GM19452 (cell line): ENCODE measurements around the gene PARPBP.
"Not testable (repeated sequence)": the region's sequence is repeated elsewhere in the genome, so short reads cannot be mapped to it uniquely, and the experiment has no call there.

Experiments used
- ATAC-seq: cut with Tn5 transposase; IDR thresholded peaks from one replicate; pipeline ENCODE4 v1.9.1; 2021; ENCODE audit not compliant: unreplicated experiment

The PARPBP gene

GRCh38 chr12:102119674-102120563 is at the start of gene PARPBP, which contains the start of gene NUP37:
PARPBP (plus strand) TSS chr12:102120183; CDS start chr12:102123889, 3,706 bp downstream.
NUP37 (minus strand) TSS chr12:102120114; CDS start chr12:102118518, 1,596 bp downstream.
- ATAC-seq = peak; percentile 95

DNA sequence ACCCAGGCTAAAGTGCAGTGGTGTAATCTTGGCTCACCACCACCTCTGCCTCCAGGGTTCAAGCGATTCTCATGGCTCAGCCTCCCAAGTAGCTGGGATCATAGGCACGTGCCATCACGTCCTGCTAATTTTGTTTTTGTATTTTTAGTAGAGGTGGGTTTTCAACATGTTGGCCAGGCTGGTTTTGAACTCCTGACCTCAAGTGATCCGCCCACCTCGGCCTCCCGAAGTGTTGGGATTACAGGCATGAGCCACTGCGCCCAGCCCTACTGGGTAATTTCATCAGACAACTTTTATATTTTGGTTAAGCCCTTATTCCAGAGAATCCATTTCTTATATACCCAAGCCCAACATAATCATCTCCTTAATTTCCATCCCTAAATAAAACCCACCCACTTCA is 47.9 kb upstream of the PARPBP start:
- not testable (repeated sequence) for ATAC-seq

DNA sequence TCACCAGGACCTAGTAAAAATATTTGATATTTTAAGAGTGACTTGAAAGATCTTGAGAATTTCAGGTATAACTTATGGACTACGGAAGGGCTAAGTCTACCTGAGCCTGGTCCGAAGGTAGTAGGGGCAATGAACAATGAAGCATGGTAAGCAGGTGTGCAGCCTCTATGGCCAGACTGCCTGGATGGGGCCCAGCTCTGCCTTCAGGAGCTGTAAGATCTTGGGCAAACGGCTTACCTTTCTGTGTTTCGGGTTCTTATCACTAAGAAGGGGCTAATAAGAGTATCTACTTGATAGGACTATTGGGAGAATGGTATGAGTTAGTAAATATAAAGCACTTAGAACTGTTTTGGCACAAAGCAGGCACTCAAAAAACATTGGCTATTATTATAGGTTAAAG is 39.1 kb upstream of the PARPBP start:
- ATAC-seq = no peak

GRCh38 chr12:102089228-102089835 is 30.7 kb upstream of the PARPBP start:
- not testable (repeated sequence) for ATAC-seq

DNA sequence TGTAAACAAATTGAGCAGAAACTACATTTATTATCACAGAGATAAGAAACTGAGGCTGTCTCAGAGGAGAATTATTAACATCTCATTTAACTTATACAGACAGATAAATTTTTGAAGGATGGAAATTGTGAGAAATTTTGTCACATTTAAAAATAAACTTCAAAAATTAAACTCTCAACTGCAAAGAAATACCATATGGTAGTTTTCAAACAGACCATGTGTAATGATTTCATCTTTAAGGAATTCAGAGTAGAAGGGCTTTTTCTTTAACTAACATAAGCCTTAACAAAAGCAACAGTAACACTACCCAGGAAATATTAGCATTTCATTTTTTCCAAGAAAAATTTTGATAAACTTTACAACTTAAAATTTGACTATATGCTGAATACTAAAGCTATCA is 26.7 kb upstream of the PARPBP start:
- ATAC-seq = no peak

DNA sequence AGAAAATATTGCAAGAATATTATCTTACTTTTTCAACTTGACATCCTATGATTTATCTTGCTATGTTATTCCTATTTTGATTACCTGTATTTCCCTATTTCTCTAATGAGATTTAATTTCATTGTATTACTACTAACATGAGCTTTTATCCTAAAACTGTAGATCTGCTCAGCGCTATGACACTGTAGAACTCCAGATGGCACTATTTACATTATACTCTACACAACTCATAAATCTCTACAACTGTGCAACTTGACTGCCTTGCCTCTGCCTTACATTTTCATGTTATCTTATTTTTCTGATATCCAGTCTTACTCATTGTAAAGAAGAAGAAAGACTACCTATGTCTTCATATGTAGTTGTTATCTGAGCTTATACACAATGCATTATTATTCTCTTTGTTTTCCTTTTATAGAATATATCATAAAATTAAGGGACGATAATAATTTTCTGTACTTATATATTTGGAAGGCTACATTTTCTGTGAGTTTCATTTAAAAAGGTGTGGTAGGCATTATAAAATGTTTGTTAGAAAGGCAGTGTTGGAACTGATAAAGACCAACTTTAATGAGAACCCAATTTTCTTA is 24.2 kb upstream of the PARPBP start:
- no peak for ATAC-seq

GRCh38 chr12:102096855-102097254 is 23.1 kb upstream of the PARPBP start:
- ATAC-seq = no peak

- no peak for ATAC-seq
These were observed 13.1 kb upstream of the PARPBP start for GRCh38 chr12:102106905-102107304.

DNA sequence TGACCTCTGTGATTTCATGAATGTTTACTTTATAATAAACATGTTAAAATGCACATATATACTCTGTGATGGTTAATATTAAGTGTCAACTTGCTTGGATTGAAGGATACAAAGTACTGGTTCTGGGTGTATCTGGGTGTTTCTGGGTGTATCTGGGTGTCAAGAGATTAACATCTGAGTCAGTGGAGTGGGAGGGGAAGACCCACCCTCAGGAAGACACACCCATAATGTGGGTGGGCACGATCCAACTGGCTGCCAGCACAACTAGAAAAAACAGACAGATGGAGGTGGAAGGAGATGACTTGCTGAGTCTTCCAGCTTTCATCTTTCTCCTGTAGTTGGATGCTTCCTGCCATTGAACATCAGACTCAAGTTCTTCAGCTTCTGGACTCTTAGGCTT is 12.0 kb upstream of the PARPBP start:
- ATAC-seq = no peak

DNA sequence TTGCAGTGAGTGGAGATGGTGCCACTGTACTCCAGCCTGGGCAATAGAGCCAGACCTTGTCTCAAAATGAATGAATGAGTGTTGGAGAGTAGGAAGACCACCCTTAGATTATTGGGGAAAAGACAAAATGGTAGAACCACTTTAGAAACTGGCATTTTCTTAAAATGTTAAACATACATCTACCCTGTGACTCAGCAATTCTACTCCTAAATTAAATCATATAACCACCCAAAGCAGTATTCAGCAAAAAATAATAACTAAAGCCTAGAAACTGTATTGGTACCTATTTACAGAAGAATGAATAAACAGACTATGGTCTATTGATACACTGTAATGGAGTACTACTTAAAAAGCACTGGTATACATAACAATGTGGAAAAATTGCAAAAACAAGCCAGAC is 9.2 kb upstream of the PARPBP start:
- no peak for ATAC-seq

GRCh38 chr12:102114212-102114611 is 5.8 kb upstream of the PARPBP start:
- ATAC-seq = no peak

DNA sequence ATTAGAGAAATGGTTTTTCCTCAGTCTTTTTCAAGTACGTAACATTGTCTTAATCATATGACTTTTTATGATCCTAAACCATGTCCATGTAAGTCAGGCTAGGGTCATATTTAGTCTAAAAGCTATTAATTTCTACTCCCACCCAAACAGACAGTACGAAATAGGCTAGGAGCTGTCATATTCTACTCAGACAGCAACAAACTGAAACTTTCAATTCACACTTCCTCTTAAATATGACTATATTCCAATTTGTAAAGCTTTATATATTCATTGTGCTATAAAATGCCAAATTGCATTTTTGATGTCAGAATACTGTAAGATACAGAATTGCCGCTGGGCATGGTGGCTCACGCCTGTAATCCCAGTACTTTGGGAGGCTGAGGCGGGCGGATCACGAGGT is 3.6 kb upstream of the PARPBP start:
- no peak for ATAC-seq

GRCh38 chr12:102118874-102119273 is 1.1 kb upstream of the PARPBP start:
- ATAC-seq = no peak

- ATAC-seq = no peak
These were observed 536 bp downstream of the PARPBP start for GRCh38 chr12:102120564-102120873.

GRCh38 chr12:102120886-102121285 is 903 bp downstream of the PARPBP start:
- no peak for ATAC-seq

GRCh38 chr12:102121328-102121727 is 1.3 kb downstream of the PARPBP start:
- not testable (repeated sequence) for ATAC-seq

DNA sequence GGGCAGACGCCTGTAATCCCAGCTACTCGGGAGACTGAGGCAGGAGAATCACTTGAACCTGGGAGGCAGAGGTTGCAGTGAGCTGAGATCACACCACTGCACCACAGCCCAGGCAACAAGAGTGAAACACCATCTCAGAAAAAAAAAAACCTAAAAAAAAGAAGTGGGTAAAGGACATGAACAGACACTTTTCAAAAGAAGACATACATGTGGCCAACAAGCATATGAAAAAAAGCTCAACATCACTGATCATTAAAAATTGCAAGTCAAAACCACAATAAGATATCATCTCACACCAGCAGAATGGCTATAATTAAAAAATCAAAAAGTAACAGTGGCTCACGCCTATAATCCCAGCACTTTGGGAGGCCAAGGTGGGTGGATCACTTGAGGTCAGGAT is 10.7 kb downstream of the PARPBP start:
- not testable (repeated sequence) for ATAC-seq

DNA sequence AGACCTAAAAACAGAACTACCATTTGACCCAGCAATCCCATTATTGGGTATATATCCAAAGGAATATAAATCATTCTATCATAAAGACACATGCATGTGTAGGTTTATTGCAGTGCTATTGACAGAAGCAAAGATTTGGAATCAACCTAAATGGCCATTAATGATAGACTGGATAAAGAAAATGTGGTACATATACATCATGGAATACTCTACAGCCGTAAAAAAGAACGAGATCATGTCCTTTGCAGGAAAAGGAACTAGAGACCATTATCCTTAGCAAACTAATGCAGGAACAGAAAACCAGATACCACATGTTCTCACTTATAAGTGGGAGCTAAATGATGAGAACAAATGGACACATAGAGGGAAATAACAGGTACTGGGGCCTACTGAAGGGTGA is 11.5 kb downstream of the PARPBP start:
- not testable (repeated sequence) for ATAC-seq

- not testable (repeated sequence) for ATAC-seq
These were observed 17.6 kb downstream of the PARPBP start for GRCh38 chr12:102137619-102138018.

DNA sequence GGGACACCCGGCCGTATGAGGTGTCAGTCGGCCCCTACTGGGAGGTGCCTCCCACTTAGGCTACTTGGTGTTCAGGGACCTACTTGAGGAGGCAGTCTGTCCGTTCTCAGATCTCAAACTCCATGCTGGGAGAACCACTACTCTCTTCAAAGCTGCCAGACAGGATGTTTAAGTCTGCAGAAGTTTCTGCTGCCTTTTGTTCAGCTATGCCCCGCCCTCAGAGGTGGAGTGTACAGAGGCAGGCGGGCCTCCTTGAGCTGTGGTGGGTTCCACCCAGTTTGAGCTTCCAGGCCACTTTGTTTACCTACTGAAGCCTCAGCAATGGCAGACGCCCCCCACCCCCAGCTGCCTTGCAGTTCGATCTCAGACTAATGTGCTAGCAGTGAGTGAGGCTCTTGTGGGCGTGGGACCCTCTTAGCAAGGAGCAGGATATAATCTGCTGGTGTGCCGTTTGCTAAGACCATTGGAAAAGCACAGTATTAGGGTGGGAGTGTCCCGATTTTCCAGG is 22.9 kb downstream of the PARPBP start:
- not testable (repeated sequence) for ATAC-seq

DNA sequence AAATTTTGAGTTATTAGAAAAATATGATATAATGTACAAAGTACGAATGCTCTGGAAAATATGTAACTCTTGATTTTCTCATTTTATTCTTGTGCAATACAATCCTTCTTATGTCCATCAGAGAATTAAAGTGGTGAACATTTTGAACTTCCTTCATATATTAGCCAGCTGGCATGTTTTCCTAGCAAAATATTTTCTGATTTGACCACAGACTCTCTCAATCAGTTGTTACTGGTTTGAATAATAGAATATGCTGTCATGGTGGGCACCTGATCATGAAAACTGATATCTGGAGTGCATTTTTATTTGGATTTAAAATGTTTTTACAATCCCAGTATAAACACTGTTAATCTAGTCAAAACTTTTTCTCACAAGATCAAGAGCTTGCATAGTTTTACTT is 24.2 kb downstream of the PARPBP start:
- no peak for ATAC-seq
